Myocyte (in vitro differentiated cells): ENCODE measurements around the gene GAB3. TPM values are rescaled to one million over a fixed set of nuclear protein-coding genes. Genes with fewer than 3 reads are reported as not detected.
"Not testable (repeated sequence)": the region's sequence is repeated elsewhere in the genome, so short reads cannot be mapped to it uniquely, and the experiment has no call there.

Experiments used
- DNase-seq: peaks from one replicate; pipeline ENCODE4 v3.0.0-alpha.2; 2012; ENCODE audit warnings: low read depth
- total RNA-seq: library from RNA; depleted of rRNA; stranded (reverse); fragments of >200 nt; gene quantifications from 2 replicates; pipeline ENCODE4 v1.2.3, GENCODE V29; 2014

The GAB3 gene
- total RNA-seq, 1 donor from 2014 or later: 7.3 TPM

- DNase-seq: no peak
These were observed 25.7 kb downstream of the GAB3 start for GRCh38 chrX:154724993-154725756.

GRCh38 chrX:154721155-154721554 lies 29.7 kb downstream of the GAB3 start:
- DNase-seq: no peak

DNA sequence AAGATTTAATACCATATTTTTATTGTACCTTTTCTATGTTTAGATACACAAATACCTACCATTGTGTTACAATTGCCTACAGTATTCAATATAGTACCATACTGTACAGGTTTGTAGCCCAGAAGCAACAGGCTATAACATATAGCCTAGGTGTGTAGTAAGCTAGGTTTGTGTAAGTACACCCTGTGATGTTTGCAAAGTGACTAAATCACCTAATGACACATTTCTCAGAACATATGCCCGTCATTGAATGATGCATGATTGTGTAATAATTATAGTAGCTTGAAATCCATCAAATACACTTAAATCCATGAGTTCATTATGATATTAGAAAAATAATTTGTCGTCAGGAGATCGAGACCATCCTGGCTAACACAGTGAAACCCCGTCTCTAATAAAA lies 30.8 kb downstream of the GAB3 start:
- no peak for DNase-seq

DNA sequence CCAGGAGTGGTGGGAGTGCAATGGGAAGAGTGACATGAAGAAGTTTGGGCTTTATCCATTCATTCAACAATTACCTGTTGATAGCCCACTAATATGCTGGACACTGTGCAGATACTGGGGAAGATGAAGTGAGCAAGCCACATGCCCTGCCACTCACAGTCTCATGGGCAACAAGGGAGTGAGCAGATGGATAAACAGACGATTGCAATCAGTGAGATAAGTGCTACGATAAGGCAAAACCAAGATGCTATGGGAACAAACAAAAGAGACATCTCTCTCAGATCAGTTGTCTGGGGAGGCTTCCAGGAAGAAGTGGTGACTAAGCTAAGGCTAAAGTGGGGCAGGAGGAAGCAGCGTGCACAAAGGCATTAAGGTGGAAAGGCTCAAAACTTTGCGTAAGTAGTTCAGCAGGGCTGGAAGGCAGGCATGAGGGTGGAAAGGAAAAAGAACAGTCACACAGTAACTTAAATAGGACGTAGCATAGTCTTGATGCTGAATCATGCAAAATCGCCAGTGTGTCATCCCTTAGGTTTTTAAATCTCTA lies 31.7 kb downstream of the GAB3 start:
- DNase-seq: no peak

GRCh38 chrX:154718616-154719015 lies 32.3 kb downstream of the GAB3 start:
- no peak for DNase-seq

- peak; percentile 83 for DNase-seq
These were observed 33.1 kb downstream of the GAB3 start for GRCh38 chrX:154717824-154718223.

DNA sequence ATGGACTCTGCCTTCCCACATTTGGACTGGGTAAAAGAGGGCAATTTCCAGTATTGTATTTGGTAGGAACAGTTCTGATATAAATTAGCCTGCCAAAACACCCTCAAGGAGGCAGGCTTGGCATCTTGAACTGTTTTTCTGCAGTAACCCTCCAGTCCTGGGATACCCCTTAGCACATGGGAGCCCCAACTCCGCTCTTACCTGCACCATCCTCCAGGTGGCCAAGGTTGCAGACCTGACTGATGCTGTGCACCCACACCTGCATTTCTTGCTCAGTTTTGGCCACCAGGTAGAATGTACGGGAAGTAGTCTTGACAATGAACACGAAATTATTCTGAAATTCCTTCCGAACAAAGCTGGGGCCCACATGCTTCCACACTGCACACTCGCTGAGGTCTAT lies 35.1 kb downstream of the GAB3 start:
- no peak for DNase-seq

DNA sequence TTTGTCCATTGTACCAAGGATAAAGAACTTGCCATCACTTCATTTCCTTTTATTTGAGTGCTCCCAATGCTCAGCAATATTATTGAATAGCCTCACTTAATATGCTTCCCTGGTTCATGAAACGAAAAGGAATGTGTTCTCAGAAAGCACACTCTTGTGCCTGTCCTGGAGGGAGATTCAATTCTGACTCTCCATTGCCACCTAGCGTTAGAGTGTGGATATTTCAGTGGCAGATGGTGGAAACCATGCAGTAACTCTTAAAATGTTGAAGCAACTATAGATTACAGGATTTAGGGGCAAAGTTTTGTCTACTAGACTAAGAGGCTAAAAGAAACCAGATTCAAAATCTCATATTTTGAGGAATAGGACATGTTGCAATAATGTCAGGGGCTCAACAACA lies 36.0 kb downstream of the GAB3 start:
- peak; percentile 57 for DNase-seq

DNA sequence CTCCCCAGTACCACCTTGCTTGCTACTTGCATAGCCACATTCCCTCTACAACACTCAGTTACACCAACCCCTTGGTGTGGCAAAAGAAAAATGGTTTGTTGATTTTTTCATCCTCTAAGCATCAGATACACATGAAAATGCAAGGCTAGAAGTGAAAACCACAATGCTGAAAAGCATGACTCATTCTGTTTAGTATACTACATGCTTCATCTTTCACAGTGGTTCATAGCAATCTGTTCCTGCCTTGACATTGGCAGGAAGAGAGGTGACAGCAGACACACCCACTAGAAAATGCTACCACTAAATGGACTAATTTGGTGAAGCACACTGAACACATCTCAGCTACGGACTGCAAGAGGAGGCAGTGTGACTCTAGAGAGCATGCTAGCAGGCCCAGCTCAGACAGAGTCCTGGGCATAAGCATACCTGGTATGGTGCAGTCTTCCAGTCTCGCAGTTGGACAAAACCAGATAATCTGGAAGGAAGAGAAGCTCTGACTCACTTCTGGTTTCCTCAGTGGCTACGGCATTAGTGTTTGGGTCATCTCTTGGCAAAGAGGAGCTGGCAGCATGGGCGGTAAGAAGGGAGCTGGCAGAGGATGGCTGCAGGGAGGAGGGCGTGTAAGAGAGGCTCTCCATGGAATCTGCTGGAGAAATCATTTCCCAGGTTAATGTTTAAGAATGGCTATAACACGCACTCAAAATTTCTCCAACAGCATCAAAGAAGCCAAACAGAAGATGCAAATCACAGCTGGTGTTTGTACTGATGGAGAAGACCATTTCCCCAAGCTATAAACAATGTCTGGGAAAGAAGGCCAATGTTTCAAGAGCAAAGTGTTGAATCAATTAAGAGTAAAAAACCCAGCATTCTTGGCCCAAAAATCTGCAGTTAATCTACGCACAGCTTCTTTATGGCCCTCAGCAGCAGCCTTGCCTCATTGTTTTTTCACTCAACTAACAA lies 37.8 kb downstream of the GAB3 start:
- DNase-seq: peak; percentile 42

DNA sequence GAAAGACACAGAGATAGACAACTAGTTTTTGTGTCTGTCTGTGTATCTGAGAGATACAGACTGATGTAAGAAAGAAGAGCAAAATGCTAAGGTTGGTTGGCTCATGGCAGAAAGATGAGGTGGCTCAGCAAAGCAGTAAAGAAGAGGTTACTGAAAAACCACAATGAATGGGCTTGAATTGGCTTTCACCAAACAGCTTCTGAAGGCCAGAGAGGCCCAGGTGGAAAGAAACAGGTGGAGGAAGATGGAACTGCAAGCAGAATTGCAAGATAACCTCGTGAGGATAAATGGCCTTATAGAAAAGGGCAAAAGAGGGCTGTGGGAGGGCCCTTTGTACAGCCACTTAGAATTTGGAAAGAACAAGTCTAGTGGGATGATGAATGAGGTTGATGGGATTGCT lies 39.6 kb downstream of the GAB3 start:
- no peak for DNase-seq

- DNase-seq: no peak
These were observed 40.6 kb downstream of the GAB3 start for GRCh38 chrX:154710309-154710708.

DNA sequence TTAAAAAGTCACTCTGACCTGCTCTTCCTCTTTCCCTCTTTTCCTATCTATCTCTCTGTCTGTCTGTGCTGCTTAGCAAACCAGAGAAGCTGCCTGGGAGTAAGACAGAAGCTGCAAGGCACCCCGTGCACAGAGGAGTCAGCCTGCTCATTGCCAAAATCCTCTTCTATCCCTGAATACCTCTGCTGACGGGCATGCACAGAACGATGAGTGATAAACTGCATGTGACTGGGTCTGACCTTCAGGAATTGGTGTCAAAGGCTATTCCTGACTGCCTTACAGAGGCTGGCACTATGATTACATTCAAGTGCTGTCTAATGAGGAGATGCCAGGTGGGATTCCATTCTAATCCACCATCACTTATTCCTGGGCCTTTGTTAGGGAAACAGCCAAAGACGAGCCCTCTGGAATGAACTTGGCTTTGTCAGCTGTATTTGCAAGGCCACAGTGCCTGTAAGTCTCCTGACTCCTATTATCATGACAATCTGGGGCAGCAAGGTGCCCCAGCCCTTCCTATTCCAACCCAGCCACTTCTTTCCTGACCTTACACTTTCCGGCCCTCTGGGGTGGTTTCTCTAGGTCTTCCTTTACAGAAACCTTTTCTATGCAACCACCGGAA lies 52.1 kb downstream of the GAB3 start:
- no peak for DNase-seq

DNA sequence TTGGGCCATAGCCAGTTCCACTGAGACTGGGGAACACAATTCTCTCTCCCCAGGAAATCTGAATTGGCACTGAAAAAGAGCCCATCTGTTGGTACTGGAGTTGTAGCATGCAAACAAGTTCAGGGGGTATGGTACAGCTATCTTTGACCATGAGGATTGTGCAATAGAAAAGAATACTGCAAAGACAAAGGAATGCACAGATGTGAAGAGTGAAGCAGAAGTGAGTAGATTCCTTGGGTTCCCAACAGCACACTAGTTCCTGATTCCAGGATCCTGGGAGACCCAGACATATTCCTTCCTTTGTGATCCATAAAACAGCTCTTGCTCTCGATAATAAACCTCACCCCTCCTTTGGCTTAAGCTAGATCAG lies 54.2 kb downstream of the GAB3 start:
- peak; percentile 5 for DNase-seq

DNA sequence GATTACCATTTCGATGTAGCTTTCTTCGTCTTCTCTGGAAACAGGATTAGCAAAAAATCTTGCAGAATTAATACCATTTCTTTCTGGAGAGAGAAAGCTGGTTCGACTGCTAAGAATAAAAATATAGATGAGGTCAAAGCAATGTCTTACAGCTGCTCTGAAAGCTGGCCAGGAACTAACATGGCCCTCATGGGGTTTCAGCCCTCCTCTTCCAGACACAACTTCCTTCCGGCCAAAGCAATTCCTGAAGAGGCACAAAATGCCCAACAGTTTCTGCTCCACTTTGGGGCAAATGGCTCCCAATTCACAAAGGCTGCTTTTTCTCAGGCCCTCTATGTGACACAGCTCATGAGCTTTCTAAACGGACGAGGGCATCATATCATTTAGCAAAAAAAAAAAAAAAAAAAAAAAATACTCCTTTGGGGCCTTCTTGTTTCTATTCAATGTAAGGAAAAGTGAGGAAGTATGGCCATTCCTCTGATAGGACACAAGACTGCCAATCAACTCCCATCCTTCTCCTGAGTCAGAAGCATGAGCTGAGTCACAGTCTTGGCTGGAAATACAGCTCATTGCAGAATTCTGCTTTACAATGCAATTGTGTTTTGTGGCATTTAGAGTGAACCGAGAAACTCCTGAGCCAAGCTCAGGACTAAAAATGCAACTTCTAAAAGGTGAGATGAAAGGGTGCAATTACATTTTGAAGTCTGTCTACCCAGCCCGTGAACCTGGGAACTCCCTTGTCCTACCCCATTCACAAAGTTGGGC lies 54.8 kb downstream of the GAB3 start:
- peak; percentile 50 for DNase-seq

DNA sequence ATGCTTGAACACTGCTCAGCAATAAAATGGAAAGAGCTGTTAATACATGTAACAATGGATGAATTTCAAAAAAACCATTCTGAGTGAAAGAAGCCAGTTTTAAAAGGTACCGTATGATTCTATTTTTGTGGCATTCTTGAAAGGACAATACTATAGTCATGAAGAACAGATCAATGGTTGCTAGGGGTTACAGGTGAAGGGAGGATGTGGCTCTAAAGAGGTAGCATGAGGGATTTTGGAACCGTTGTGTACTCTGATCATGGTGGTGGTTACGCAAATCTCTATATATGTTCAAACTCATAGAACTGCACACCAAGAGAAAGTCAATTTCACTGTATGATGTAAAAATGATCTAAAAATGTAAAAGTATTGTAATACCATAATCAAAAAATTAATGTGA lies 57.5 kb downstream of the GAB3 start:
- DNase-seq: no peak

DNA sequence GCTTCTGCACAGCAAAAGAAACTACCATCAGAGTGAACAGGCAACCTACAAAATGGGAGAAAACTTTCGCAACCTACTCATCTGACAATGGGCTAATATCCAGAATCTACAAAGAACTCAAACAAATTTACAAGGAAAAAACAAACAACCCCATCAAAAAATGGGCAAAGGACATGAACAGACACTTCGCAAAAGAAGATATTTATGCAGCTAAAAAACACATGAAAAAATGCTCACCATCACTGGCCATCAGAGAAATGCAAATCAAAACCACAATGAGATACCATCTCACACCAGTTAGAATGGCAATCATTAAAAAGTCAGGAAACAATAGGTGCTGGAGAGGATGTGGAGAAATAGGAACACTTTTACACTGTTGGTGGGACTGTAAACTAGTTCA lies 60.4 kb downstream of the GAB3 start:
- DNase-seq: not testable (repeated sequence)

DNA sequence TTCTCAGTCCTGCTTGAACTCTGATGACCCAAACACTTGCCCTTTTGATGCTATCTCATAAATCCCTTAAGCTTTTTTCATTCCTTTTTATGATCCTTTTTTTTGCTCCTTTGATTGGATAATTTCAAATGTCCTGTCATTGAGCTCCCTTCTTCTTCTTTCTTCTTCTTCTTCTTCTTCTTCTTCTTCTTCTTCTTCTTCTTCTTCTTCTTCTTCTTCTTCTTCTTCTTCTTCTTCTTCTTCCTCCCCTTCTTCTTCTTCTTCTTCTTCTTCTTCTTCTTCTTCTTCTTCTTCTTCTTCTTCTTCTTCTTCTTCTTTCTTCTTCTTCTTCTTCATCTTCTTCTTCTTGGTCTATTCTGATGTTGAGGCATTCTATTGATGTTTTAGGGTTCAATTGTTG lies 78.8 kb downstream of the GAB3 start:
- not testable (repeated sequence) for DNase-seq

DNA sequence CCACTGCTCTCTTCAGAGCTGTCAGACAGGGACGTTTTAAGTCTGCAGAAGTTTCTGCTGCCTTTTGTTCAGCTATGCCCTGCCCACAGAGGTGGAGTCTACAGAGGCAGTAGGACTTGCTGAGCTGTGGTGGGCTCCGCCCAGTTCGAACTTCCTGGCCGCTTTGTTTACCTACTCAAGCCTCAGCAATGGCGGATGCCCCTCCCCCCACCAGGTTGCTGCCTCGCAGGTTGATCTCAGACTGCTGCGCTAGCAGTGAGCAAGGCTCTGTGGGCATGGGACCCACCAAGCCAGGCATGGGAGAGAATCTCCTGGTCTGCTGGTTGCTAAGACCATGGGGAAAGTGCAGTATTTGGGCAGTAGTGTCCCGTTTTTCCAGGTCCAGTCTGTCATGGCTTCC lies 80.0 kb downstream of the GAB3 start:
- DNase-seq: not testable (repeated sequence)

DNA sequence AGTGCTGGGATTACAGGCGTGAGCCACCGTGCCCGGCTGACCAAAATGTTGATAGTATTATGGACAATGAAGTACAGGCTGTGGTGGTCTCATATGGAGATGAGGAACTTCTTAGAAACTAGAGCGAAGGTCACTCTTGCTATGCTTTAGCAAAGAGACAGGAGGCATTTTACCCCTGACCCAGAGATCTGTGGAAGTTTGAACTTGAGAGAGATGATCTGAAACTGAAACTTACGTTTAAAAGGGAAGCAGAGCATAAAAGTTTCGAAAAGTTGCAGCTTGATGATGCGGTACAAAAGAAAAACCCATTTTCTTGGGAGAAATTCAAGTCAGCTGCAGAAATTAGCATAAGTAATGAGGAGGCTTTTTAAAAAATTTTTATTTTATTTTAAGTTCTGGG lies 89.0 kb downstream of the GAB3 start:
- no peak for DNase-seq

- no peak for DNase-seq
These were observed 89.7 kb downstream of the GAB3 start for GRCh38 chrX:154661170-154661569.

GRCh38 chrX:154660541-154660940 lies 90.3 kb downstream of the GAB3 start:
- DNase-seq: no peak
